ENCODE data around the gene JUNB. TPM values are rescaled to one million over a fixed set of nuclear protein-coding genes. Genes with fewer than 3 reads are reported as not detected.

Gene JUNB
- total and polyA plus RNA-seq, 10 of the 15 experiments (the other 5 are each of a cell fraction or from before 2014, with no cell fraction given) = 0.55 to 144 (median 68.3) TPM

- peak overlapping the region; percentile 95; the same call in 1 of the 2 replicates for H3K9ac ChIP-seq (ENCODE audit: control insufficient read depth, insufficient read depth, low read length)
- ATAC-seq (no peak), FAIRE-seq (no peak), DNase-seq (ENCODE audit: low read depth, low spot score) (no peak)
- TF ChIP-seq SUPT20H (IDR thresholded peaks at IDR 0.05; ENCODE audit: borderline replicate concordance, control insufficient read depth, low read depth, low read length) = no peak
- TF ChIP-seq MLLT1 (IDR thresholded peaks at IDR 0.05) = peak; percentile 35; the same call in 1 of the 2 replicates
- TF ChIP-seq ASH2L (IDR thresholded peaks at IDR 0.05; ENCODE audit: borderline replicate concordance, low read depth) = no peak
- TF ChIP-seq SMARCA5 (IDR thresholded peaks at IDR 0.05) = 0 out of 2 replicates have a peak, but pooled peaks have one; percentile 7
- TF ChIP-seq SPI1 (IDR thresholded peaks at IDR 0.05; ENCODE audit: borderline replicate concordance, insufficient read depth, low read depth, low read length) = no peak; the same call in 1 of the 2 replicates
- no peak for TF ChIP-seq PML (IDR thresholded peaks at IDR 0.05; ENCODE audit: low read length)
- TF ChIP-seq CHD1 (IDR thresholded peaks at IDR 0.05; ENCODE audit: low read depth, low read length) = no peak
- TF ChIP-seq ZNF384 (IDR thresholded peaks at IDR 0.05; ENCODE audit: borderline replicate concordance, low read depth, low read length) = peak; percentile 41; the same call in 1 of the 2 replicates
- TF ChIP-seq FOXK2 (IDR thresholded peaks at IDR 0.05) = no peak
- no peak for TF ChIP-seq TARDBP (IDR thresholded peaks at IDR 0.05; ENCODE audit: borderline replicate concordance)
- no peak for TF ChIP-seq DPF2 (IDR thresholded peaks at IDR 0.05)
- TF ChIP-seq PKNOX1 (IDR thresholded peaks at IDR 0.05) = no peak
- TF ChIP-seq ZNF207 (IDR thresholded peaks at IDR 0.05; ENCODE audit: borderline replicate concordance) = no peak
- TF ChIP-seq ELK1 (IDR thresholded peaks at IDR 0.05; ENCODE audit: low read depth, low read length) = no peak
- no peak for TF ChIP-seq RAD51 (IDR thresholded peaks at IDR 0.05)
- no peak for TF ChIP-seq ZBTB33 (IDR thresholded peaks at IDR 0.05)
- in situ Hi-C loops (cut with MboI) = no loop called here
- H2AFZ ChIP-seq (ENCODE audit: control insufficient read depth, low read depth, low read length) = no peak overlapping the region
- peaks cover 30% of the 10 kb centered on the region for H3K79me2 ChIP-seq (ENCODE audit: control insufficient read depth, insufficient read depth, low read length)
- H3K4me2 ChIP-seq (ENCODE audit: control insufficient read depth, insufficient read depth) = peak overlapping the region; percentile 97
- CTCF ChIA-PET = interaction anchor here (1.1 to 12.9 kb wide), 4 partner anchors 17 to 54 kb away, joined by 3 to 537 read pairs (median 216); partner anchors contain the start of gene HOOK2
- peak overlapping the region; percentile 58; the same call in 1 of the 2 replicates for H3K4me3 ChIP-seq
- no peaks in the 10 kb centered on the region; a peak in 1 of 4 replicates for H3K36me3 ChIP-seq (ENCODE audit: control insufficient read depth in 2 of 2, insufficient read depth in 2 of 2, low read length in 1 of 2)
- H3K9me3 ChIP-seq (replicated peaks; ENCODE audit: control insufficient read depth, insufficient read depth, low read length) = no peaks in the 10 kb centered on the region; the same call in 2 of the 3 replicates
- H3K27me3 ChIP-seq (replicated peaks in 1 of 2; ENCODE audit: control insufficient read depth in 2 of 2, insufficient read depth in 2 of 2, low read length in 1 of 2) = no peaks in the 10 kb centered on the region
- SMC1A ChIA-PET (ENCODE audit: uncharacterized antibody, unreplicated experiment) = interaction anchor here (1.5 to 11.5 kb wide), 5 partner anchors 9 to 34 kb away, joined by 5 to 240 read pairs (median 31); no protein-coding TSS in a partner anchor
- BruUV-seq (replicated peaks) = no TSS peak
- intact Hi-C loops (cut with micrococcal nuclease; ENCODE audit: unreplicated experiment) = no loop called here
- peaks cover 24% of the 10 kb centered on the region for H3K4me1 ChIP-seq (ENCODE audit: control insufficient read depth, insufficient read depth, low read length)
- H3K27ac ChIP-seq (ENCODE audit: control insufficient read depth, insufficient read depth) = peak overlapping the region; percentile 95
- WGBS (ENCODE audit: insufficient coverage, insufficient replicate concordance, low lambda C conversion rate, missing lambda C conversion rate) = 36% methylated on average over 7 of the region's 7 CpGs
- POLR2A ChIA-PET = interaction anchor here (0.7 to 8.2 kb wide), 3 partner anchors 9 to 113 kb away, joined by 5 to 303 read pairs (median 7); partner anchors contain the start of gene HOOK2
- no peaks in the 10 kb centered on the region for H4K20me1 ChIP-seq (ENCODE audit: control insufficient read depth, insufficient read depth)
- RAD21 ChIA-PET (ENCODE audit: unreplicated experiment) = interaction anchor here (1.0 to 11.4 kb wide), 8 partner anchors 11 to 54 kb away, joined by 4 to 303 read pairs (median 19); partner anchors contain the start of genes HOOK2 and RNASEH2A
Observed at GRCh38 chr19:12794196-12794941, 3.1 kb downstream of the JUNB start.

Data from GM12878 (cell line).